Measurements from ENCODE around the gene NPLOC4.

NPLOC4 gene

DNA sequence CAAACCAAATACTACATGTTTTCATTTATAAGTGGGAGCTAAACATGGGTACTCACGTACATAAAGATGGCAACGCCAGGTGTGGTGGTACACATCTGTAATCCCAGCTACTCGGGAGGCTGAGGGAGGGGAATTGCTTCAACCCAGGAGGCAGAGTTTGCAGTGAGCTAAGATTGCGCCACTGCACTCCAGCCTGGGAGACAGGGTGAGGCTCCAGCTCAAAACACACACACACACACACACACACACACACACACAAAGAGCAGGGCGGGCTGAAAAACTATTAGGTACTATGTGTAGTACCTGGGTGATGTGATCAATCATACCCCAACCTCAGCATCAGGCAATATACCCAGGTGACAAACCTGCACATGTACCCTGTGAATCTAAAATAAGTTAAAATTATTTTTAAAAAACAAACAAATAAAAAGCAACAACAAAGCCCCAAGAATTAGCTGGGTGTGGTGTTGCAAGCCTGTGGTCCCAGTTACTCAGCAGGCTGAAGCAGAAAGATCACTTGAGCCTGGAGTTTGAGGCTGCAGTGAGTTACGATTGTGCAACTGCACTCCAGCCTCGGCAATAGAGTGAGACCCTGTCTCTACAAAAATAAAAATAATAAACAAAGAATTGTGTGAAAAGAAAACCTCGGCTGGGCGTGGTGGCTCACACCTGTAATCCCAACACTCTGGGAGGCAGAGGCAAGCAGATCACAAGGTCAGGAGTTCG, 72.9 kb downstream of the NPLOC4 start:
- peak; percentile 33 for DNase-seq

DNA sequence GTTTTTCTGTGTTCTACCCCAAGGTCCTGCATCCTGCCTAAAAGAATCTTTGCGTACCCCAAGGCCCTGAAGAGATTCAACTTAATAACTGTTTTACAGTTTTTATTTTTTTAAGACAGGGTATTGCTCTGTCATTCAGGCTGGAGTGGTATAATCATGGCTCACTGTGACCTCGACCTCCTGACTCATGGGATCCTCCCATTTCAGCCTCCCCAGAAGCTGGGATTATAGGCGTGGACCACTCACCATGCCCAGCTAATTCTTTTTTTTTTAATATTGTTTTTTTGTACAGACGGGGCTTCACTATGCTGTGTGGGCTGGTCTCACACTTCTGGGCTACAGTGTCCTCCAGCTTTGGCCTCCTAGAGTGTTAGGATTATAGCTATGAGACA, 75.4 kb downstream of the NPLOC4 start:
- DNase-seq = no peak

DNA sequence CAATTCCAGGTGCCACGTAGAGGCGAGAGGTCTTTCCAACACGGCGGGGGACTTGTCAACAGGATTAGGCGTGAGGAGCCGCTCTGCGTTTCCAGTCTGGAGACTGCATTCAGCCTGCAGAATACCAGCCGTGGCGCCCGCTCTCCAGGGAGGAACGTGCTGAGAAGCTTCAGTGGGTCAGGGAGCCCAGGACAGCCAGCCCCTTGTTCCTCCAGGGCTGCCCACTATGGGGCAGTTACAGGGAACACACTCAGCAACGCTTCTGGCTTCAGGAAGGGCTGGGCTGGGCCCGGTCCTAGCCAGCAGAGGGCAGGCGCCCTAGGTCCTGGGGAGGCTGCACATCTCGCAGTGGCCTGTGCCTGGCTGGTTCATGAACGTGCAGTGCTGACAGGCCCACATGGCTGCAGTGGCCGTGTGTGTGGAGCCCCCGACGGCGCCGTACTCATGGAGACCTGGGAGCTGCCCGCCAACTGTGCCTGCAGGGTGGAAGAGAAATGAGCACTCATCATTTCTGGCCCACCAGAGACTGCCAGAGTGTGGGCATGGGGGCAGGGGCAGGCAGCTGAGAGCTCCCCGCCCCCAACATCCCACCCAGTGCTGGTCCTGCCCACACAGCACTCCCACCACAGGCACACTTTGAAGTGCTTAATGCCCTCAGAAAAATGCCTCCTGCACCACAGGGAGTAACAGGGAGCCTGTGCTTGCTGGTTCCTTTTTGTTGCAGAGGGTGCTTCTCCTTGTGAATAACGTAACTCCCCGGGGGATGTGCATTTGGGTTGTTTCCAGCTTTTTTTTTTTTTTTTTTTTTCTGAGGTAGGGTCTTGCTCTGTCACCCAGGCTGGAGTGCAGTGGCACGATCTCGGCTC, 77.7 kb downstream of the NPLOC4 start:
- no peak for DNase-seq

DNA sequence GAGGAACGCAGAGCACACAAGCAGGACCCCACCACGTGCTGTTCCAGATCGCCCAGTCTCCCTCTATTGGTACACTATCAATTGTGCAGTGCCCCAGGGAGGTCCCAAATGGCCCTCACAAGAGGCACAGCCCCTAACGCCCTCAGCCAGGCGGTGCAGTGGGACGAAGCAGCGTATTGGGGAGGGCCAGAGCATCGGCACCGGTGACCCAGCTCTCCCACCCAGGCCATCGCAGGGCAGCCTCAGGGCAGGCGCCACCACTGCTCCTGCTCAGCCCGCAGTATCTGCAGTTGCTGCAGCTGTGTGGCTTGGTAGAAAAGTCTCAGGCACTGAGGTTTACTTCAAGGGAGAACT, 78.8 kb downstream of the NPLOC4 start:
- DNase-seq = no peak

- DNase-seq = no peak
Observed at GRCh38 chr17:81557276-81558114, 79.4 kb downstream of the NPLOC4 start.

GRCh38 chr17:81556863-81557262, 80.0 kb downstream of the NPLOC4 start:
- DNase-seq = no peak

GRCh38 chr17:81556175-81556691, 80.7 kb downstream of the NPLOC4 start:
- DNase-seq = no peak

DNA sequence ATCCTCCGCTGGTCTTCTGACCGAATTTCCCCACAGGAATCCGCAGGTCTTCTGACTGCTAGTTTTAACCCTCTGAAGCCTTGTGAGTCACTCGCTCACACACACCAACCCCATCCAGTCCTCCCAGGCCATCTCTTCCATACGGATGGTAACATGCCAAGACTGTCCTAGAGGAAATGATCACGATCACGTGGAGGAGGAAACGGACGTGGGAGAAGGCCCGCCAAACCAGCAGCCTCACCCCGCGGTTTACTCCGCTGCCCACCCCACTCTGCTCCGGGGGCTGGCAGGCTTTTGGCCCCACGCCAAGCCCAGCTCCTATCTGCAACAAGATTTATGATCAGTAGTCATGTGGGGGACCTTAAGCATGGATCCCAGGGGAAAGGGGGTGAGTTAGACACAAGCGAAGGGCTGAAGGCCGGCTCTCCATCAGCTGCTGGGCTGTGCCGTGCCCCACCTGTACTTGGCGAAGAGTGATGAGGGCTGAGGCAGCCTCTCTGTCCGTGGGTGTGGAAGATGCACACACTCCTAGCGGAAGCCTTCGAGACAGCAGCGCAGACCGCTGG, 83.2 kb downstream of the NPLOC4 start:
- no peak for DNase-seq

GRCh38 chr17:81553018-81553615, 83.8 kb downstream of the NPLOC4 start:
- DNase-seq = peak; percentile 73

- peak; percentile 75 for DNase-seq
Observed at GRCh38 chr17:81552244-81553017, 84.5 kb downstream of the NPLOC4 start, which contains the start of gene FAAP100. FAAP100 (minus strand) TSS chr17:81552353; CDS start chr17:81552330, 23 bp downstream.

DNA sequence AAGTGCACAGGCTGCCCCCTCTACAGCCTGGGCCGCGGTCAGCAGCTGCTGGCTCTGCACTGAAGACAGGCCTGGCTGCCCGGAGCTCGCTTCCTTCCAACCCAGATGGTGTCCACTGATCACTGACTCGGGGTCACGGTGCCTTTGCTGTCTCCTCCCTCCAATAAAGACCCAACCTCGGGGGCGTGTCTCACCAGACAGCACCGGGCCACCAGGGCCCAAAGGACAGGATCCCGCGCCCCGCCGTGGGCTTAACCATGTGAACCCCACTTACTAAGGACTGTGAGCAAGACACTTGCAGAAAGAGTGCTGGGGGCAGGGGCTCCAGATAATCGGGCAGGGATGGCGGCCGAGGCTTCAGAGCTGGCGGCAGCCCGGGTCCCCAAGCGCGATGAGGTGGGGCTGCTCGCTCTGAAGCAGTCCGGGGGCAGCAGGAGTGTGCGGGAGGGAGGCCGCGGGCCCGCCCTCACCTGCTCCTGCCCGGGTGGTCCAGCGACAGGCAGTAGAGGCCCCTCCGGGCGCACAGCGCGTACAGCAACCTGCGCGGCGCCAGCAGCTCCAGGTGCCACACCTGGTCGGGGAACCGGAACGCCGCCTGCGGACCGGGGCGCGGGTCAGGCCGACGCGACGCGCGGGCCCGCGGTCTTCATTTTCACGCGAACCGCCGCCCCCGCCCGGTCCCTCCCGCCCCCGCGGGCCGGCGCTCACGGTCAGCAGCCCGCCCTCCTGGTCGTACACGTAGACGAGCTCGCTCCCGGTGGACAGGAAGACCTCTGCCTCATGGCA, 85.3 kb downstream of the NPLOC4 start:
- DNase-seq = no peak

- no peak for DNase-seq
Observed at GRCh38 chr17:81550830-81551457, 86.0 kb downstream of the NPLOC4 start.

DNA sequence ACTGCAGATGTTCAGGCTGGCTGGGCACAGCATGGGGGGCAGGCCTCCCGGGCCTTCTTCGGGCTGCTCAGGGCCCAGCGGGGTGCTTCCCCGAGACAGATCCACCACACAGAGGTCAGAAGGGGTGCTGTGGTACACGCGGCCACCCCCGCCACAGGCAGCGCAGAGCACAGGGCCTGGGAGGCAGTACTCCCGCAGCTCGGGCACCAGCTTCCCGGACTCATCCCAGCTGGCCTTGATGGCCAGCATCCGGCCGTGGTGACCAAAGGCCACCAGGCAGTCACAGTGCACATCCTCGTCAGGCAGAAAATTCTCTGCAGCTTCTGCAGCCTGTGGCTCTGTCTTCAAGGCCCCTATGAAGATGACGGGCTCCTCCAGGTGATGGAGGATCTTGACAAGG, 86.6 kb downstream of the NPLOC4 start:
- DNase-seq = no peak

DNA sequence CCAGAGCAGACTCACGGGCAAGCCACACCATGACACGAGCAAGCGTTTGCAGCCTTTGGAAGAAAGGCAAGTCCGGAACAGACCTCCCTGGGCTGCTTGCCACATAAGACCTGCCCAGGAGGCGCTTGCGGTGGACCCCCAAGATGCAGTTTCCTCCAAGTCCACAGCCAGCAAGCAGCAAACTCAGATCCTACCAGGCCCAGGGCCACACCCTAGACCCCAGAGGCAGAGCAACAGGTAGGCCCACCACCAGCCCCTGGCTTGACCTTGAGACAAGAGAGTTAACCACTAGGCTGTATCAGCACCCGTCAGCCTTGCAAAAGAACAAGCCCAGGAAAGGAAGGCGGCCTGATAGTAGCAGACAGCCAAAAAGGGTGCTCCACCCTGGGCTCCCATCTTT, 87.1 kb downstream of the NPLOC4 start:
- no peak for DNase-seq

DNA sequence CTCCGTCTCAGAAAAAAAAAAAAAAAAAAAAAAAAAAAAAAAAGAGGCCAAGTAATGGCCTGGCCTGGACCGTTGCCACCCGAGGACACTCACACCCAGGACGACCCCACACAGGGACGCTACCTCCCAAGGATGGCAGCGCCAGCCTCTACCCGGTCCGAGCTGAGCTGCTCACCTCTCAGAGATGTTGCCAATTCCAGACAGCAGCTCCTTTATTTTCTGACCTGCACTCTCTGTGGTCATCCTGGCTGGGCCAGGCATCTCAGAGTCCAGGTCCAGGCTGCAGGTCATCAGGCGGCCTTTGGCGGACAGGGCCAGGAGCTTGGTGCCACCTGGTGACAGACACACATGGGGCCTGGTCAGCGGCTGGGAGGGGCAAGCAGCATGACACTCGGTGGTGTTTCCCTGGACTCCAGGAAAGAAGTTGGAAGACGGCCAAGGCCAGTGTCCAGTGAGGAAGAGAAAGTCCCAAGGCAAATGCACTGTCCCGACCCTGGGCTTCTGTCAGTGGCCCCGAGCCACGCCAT, 87.8 kb downstream of the NPLOC4 start:
- no peak for DNase-seq

DNA sequence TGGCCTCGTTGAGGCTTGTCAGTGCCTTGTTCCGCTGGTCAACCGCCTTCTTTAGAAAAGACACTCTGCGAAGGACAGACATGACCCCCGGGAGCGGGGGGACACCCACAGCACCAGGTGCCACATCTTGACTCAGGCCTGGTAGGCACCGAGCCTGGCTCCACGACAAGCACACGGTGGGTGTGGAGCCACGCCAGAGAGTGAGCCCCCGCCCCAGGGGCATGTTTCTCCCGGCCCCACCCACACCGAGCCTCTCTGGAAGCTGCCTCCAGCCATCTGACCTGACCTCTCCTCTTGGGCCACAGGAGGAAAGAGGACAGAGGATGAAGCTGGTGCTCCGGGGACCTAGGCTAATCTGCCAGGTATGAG, 89.3 kb downstream of the NPLOC4 start:
- DNase-seq = no peak

- no peak for DNase-seq
Observed at GRCh38 chr17:81546906-81547613, 89.9 kb downstream of the NPLOC4 start.

DNA sequence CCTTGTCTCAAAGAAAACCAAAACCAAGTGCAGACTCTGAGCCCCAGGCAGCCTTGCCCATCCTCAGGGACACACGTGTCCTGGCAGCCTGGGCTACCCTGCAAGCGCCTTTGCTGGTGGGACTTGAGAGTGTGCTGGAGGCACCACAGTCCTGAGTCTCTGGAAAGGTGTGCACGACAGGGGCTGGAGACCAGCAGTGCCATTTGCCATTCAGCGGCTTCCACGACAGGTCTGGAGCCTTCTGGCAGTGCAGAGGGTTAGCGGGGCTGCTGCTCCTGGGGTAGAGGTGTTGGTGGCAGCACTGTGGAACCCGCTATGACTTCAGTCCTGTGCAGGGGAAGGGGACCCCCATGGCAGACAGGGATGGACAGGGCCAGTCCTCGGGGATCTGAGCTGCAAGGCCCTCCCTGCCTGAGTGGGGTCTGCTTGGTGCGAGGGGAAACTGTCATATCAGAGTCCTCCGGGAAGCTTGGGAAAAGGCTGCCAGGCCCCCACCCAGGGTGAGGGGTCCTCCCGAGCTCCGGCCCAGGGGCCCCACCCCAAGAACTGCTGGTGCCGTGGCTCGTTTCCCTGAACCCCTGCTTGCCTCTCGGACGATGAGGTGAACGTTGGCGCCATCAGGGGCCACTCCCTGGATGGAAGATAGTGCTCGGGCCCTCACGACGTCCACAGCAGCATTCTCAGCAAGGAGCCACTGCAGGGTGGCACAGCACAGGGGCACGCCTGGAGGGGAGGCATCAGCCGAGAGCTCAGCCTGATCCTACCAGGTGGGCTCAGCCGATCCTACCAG, 91.6 kb downstream of the NPLOC4 start:
- DNase-seq = no peak

Data from CD4-positive, alpha-beta T cell treated with Interleukin-15 for 1 hour (primary cell).